ENCODE results near the gene LEFTY2.

Gene LEFTY2

GRCh38 chr1:225946803-225947202, 5.8 kb upstream of the LEFTY2 start:
- H3K27ac ChIP-seq (replicated peaks): no peak overlapping the region
- H3K27me3 ChIP-seq (ENCODE audit: insufficient read depth, poor library complexity, severe bottlenecking): no peaks in the 10 kb centered on the region
- H3K4me3 ChIP-seq (replicated peaks; ENCODE audit: insufficient read depth, low read length): no peak overlapping the region
- DNase-seq (ENCODE audit: low read depth in 1 of 2, low spot score in 1 of 2): no peak
- TF ChIP-seq SPI1 (IDR thresholded peaks at IDR 0.05; ENCODE audit: borderline replicate concordance, low read depth) (no peak), GABPA (IDR thresholded peaks at IDR 0.05; ENCODE audit: low read depth) (no peak), REST (IDR thresholded peaks at IDR 0.05; ENCODE audit: insufficient replicate concordance, low read depth) (no peak), POLR2AphosphoS5 (IDR thresholded peaks at IDR 0.05; ENCODE audit: low read depth) (no peak)
- TF ChIP-seq, protein P1, sequence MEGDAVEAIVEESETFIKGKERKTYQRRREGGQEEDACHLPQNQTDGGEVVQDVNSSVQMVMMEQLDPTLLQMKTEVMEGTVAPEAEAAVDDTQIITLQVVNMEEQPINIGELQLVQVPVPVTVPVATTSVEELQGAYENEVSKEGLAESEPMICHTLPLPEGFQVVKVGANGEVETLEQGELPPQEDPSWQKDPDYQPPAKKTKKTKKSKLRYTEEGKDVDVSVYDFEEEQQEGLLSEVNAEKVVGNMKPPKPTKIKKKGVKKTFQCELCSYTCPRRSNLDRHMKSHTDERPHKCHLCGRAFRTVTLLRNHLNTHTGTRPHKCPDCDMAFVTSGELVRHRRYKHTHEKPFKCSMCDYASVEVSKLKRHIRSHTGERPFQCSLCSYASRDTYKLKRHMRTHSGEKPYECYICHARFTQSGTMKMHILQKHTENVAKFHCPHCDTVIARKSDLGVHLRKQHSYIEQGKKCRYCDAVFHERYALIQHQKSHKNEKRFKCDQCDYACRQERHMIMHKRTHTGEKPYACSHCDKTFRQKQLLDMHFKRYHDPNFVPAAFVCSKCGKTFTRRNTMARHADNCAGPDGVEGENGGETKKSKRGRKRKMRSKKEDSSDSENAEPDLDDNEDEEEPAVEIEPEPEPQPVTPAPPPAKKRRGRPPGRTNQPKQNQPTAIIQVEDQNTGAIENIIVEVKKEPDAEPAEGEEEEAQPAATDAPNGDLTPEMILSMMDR (IDR thresholded peaks at IDR 0.05; ENCODE audit: insufficient read depth, low read length): no peak

GRCh38 chr1:225946082-225946620, 5.1 kb upstream of the LEFTY2 start:
- no peaks in the 10 kb centered on the region for H3K27me3 ChIP-seq (ENCODE audit: insufficient read depth, poor library complexity, severe bottlenecking)
- no peak overlapping the region for H3K27ac ChIP-seq (replicated peaks)
- DNase-seq (ENCODE audit: low read depth in 1 of 2, low spot score in 1 of 2): no peak
- TF ChIP-seq REST (IDR thresholded peaks at IDR 0.05; ENCODE audit: insufficient replicate concordance, low read depth) (no peak), POLR2AphosphoS5 (IDR thresholded peaks at IDR 0.05; ENCODE audit: low read depth) (no peak), SPI1 (IDR thresholded peaks at IDR 0.05; ENCODE audit: borderline replicate concordance, low read depth) (no peak), GABPA (IDR thresholded peaks at IDR 0.05; ENCODE audit: low read depth) (no peak)
- TF ChIP-seq, protein P1 (IDR thresholded peaks at IDR 0.05; ENCODE audit: insufficient read depth, low read length): no peak
- H3K4me3 ChIP-seq (replicated peaks; ENCODE audit: insufficient read depth, low read length): no peak overlapping the region

GRCh38 chr1:225945564-225945963, 4.5 kb upstream of the LEFTY2 start:
- TF ChIP-seq POLR2AphosphoS5 (IDR thresholded peaks at IDR 0.05; ENCODE audit: low read depth) (no peak), REST (IDR thresholded peaks at IDR 0.05; ENCODE audit: insufficient replicate concordance, low read depth) (no peak), GABPA (IDR thresholded peaks at IDR 0.05; ENCODE audit: low read depth) (no peak), SPI1 (IDR thresholded peaks at IDR 0.05; ENCODE audit: borderline replicate concordance, low read depth) (no peak)
- TF ChIP-seq, protein P1 (IDR thresholded peaks at IDR 0.05; ENCODE audit: insufficient read depth, low read length): no peak
- Histone ChIP-seq H3K4me3 (replicated peaks; ENCODE audit: insufficient read depth, low read length) (no peak overlapping the region), H3K27me3 (ENCODE audit: insufficient read depth, poor library complexity, severe bottlenecking) (no peaks in the 10 kb centered on the region), H3K27ac (replicated peaks) (no peak overlapping the region)
- no peak for DNase-seq (ENCODE audit: low read depth in 1 of 2, low spot score in 1 of 2)
